ENCODE data around the gene PRR9.
"Not testable (repeated sequence)": the region's sequence is repeated elsewhere in the genome, so short reads cannot be mapped to it uniquely, and the experiment has no call there.

PRR9 gene

DNA sequence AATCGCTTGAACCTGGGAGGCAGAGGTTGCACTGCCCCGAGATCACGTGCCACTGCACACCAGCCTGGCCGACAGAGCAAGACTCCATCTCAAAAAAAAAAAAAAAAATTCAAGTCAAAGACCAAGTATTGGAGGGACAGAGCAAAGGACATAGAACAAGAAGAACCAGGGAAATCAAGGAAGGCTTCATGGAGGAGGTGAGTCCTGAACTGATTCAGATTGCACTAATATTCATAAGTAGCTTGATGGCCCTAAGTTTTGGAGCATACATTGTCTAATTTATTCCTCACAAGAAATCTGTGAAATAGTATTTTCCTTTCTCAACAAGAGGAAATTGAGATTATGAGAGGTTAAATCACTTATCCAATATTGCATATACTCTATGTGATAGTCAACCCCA lies 3.9 kb upstream of the PRR9 start:
- FAIRE-seq (no peak), DNase-seq (ENCODE audit: insufficient read length, low spot score) (no peak)
- TF ChIP-seq, protein P1, sequence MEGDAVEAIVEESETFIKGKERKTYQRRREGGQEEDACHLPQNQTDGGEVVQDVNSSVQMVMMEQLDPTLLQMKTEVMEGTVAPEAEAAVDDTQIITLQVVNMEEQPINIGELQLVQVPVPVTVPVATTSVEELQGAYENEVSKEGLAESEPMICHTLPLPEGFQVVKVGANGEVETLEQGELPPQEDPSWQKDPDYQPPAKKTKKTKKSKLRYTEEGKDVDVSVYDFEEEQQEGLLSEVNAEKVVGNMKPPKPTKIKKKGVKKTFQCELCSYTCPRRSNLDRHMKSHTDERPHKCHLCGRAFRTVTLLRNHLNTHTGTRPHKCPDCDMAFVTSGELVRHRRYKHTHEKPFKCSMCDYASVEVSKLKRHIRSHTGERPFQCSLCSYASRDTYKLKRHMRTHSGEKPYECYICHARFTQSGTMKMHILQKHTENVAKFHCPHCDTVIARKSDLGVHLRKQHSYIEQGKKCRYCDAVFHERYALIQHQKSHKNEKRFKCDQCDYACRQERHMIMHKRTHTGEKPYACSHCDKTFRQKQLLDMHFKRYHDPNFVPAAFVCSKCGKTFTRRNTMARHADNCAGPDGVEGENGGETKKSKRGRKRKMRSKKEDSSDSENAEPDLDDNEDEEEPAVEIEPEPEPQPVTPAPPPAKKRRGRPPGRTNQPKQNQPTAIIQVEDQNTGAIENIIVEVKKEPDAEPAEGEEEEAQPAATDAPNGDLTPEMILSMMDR (IDR thresholded peaks at IDR 0.05; ENCODE audit: insufficient read depth, missing control alignments) = no peak

DNA sequence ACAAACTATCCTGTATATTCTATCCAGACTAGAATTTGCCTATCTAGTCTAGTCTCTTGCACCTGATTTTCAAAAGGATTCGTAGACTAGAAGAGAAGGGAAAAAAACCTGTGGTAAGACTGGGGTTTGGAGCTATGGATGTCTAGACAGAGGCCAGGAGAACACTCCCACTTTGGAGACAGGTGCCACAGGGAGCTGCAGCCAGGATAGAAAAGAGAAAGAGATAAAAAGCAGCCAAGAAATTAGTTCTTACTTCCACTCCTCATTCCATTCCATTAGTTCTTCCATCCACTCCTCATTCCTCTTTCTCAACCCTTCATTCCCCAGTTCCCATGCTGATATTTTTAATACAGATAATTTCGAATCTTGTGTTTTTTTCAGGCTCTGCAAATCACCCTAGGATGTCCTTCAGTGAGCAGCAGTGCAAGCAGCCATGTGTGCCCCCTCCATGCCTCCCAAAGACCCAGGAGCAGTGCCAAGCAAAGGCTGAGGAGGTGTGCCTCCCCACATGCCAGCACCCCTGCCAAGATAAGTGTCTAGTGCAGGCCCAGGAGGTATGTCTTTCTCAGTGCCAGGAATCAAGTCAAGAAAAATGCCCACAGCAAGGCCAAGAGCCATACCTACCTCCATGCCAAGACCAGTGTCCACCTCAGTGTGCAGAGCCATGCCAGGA lies 496 bp downstream of the PRR9 start:
- TF ChIP-seq, protein P1 (IDR thresholded peaks at IDR 0.05; ENCODE audit: insufficient read depth, missing control alignments) = no peak
- no peak for FAIRE-seq
- no peak for DNase-seq (ENCODE audit: insufficient read length, low spot score)

DNA sequence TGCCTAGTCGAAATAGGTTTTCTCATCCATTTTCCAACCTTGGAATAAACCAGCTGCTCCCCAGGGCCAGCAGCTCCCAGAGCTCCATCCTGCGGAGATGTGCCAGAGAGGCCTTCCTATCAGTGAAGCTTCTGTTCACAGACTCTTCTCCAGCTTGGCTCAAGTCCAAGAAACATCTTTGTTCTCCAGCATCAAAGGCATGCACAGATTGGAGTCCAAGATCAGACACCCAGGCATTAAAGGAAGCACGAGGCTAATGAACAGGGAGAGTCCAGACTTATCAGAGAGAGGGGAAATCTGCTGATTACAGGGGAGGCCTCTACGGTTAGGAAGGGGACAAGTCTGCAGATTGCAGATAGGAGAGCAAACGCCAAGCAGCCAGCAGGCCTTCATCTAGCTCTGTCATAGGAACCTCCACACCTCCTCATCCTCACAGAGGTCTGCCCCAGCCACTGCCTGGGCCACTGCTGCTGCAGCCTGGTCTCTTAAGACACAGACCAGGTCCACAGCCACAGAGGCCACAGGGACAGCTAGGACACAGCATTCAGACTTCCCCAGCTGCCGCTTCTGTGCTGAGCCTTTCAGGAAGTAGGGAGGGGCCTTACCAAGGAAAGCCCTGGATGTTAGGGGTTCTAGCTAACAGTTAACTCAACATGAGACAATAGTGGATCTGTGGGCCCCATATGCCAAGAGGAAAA lies 3.4 kb downstream of the PRR9 start:
- TF ChIP-seq, protein P1 (IDR thresholded peaks at IDR 0.05; ENCODE audit: insufficient read depth, missing control alignments) = no peak
- DNase-seq (ENCODE audit: insufficient read length, low spot score) = no peak
- no peak for FAIRE-seq

DNA sequence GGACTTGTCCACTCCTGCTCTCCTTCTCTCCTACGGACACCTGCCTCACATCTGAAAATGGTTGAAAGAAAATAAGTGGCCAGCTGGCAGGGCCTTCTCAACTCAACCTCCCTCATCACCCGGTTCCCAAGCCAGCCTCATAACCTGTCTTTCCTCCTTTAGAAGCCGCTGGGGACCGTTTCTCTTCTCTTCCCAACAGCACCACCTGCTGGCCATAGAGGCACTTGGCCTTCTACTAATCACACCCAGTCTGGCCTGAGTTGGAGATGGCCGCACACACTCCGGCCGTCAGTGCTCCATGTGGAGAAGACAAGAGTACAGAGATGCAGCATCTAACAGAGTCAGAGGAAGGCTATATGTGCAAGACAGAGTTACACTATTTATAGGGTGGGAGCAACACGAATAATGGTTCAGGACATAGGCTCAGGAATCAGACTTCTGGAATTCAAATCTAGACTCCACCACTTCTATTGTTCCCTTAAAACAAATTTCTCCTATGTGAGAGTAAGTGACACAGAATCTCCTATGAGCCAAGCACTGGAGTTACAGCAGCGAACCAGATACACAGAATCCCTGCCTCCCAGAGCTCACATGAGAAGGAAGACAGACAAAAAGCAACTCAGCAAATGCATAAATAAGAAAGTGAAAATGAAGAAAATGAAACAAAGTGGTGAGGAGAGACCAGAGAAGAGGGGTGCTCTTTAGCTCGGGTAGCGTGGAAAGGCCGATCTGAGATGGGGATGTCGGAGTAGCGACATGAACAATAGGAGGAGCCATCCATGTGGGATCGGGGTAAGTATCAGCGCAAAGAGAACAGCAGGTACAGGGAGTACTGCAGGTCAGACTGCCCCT lies 5.9 kb downstream of the PRR9 start:
- not testable (repeated sequence) for FAIRE-seq; DNase-seq (ENCODE audit: insufficient read length, low spot score)
- TF ChIP-seq, protein P1 (IDR thresholded peaks at IDR 0.05; ENCODE audit: insufficient read depth, missing control alignments) = peak; percentile 70

DNA sequence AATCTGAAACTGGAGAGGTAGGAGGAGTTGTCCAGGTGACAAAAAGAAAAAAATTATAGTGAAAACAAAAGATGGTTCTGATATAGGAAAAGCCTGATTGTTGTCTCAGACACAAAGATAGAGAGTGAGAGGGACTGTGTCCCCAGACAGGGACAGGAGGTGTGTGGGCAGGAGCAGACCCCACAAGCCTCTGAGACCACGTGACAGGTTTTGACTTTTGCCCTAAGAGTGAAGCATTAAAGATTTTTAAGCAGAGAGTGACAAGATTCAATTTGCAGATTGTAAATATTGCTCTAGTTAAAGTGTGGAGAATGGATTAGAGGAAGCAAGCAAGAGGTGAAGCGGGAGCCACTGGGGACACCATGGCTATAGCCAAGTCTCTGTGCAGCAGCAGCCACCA lies 10.4 kb downstream of the PRR9 start:
- DNase-seq (ENCODE audit: insufficient read length, low spot score) (no peak), FAIRE-seq (no peak)
- TF ChIP-seq, protein P1 (IDR thresholded peaks at IDR 0.05; ENCODE audit: insufficient read depth, missing control alignments) = no peak

DNA sequence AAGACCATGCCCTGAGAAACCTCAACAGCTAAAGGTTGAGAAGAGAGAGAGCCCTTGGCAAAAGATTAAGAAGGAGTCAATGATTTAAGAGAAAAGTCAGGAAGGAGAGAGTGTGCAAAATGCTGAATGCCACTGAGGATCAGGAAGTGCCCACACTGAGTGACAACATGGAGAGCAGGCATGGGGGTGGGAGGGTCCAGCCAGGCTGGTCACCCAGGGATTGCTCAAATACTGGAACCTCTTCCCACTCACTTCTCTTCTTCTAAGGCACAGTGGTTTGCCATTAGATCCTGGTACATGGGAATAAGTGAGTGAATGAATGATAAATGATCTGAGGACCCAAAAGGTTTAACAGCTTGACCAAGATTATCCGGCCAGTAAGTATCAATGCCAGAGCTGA lies 11.1 kb downstream of the PRR9 start:
- FAIRE-seq (no peak), DNase-seq (ENCODE audit: insufficient read length, low spot score) (no peak)
- TF ChIP-seq, protein P1 (IDR thresholded peaks at IDR 0.05; ENCODE audit: insufficient read depth, missing control alignments) = no peak

All from D721Med (cell line).